GM19023 (cell line): ENCODE data around the gene FAM124B.

Experiments
- ATAC-seq: cut with Tn5 transposase; IDR thresholded peaks from one replicate; pipeline ENCODE4 v1.9.1; 2021; ENCODE audit warnings: mild to moderate bottlenecking, moderate library complexity; ENCODE audit not compliant: unreplicated experiment

The FAM124B gene

DNA sequence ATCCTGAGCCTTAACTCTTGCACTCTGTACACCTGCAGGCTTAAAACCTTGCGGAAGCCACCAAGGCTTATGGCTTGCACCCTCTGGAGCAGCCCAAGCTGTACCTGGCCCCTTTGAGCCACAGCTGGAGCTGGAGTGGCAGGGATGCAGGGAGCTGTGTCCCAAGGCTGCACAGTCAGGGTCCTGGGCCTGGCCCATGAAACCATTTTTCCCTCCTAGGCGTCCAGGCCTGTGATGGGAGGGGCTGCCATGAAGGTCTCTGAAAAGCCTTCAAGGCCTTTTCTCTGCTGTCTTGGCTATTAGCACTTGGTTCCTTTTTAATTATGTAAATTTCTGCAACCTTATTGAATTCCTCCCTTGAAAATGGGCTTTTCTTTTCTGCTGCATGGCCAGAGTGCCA, 56.4 kb downstream of the FAM124B start:
- no peak for ATAC-seq

DNA sequence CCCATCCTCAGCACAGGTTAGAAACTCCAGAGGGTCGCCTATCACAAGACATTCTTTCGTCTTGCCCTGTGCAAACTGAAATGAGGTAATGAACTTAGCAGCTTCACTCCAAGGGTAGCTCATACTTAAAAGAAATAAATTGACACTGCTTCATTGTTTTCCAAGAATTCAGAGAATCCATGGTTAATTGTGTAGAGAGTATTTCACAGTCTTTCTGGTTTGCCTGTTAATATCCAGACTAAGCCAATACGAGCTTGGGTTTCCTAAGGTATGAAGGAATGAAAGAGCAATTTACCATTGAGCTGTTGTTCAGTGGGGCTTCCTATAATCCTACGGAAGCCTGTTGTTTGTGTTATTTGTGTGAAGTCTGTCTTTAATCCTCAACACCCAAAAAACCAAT, 58.7 kb downstream of the FAM124B start:
- no peak for ATAC-seq

DNA sequence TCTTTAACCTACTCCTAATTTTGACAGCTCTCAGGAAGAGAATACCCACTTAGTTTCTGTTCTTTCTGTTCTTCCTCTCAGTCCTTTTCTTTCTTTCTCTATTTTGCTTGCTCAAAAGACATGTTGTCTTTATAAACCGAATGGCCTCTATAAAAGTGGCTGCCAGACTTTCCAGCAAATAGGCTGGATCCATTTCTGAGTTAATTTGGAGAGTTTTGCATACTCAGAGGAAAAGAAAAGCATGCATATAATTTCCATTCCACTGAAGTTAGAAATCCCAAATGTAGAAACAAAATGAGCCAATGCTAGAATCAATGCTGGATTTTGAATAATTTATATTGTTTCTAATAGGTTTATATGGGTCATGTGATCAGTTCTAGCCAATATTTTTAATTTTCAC, 65.9 kb downstream of the FAM124B start:
- no peak for ATAC-seq

DNA sequence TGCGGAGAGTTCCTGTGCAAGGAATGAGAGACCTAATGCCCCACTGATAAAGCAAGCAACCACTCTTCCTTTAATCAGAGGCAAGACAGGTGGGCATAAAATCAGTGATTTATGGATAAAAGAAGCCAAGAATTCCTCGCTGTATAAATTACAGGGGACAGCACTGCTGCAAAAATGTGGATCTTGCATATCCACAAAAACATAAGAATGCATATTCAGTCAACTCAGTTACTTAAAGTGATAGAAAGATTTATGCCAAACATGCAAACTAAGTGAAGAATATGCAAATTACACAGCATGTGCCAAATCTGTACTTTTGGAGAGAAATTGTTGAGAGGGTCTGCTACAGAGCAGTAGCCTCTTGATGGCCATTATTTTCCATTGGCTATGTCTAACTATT, 67.2 kb downstream of the FAM124B start:
- no peak for ATAC-seq

DNA sequence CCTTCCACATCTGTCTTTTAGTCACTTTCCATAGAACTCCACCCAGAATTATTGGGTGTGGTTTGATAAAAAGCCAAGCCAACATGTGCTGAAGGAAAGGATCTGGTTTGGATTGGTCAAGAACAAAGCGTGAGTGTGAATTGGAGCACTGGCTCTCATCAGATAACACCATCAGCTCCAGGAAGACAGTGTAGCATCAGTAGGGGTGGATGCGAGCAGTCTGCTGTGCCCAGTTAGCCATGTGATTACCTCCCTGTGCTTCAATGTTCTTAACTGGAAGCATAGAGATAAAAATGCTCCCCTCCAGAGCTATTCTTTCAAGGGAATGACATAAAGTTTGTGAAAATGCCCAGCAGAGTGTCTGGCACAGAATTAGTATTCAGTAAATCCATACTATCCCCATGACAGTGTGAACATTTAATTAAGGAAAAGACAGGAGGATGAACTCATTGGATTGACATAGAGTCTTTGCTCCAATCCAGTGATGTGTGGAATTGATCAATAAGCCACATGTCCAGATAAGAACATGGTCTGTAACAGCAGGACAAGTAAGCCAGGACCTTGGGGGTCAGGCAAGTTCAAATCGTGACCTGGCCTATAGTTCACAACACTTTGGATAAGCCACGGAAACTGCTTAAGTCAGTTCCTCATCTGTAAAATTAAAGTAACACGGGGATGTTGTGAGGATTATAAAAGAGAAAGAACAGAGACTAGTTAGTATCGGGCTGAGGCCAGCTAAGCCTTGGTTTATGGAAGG, 68.0 kb downstream of the FAM124B start:
- no peak for ATAC-seq

DNA sequence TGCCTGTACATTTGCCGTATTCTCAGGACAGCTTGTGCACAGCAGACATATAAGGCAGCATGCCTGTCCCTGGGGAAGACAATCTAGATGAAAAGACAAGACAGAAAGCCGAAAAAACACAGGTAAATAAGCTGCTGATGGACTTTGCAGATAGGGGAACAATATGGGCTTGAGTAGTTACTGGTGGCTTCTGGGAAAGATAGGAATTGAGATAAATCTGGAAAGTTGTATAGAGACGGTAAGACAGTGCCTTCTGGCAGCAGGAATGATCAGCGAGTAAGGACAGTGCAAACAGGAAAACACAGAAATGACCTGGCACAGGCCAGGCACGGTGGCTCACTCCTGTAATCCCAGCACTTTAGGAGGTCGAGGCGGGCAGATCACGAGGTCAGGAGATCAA, 70.2 kb downstream of the FAM124B start:
- ATAC-seq = no peak

DNA sequence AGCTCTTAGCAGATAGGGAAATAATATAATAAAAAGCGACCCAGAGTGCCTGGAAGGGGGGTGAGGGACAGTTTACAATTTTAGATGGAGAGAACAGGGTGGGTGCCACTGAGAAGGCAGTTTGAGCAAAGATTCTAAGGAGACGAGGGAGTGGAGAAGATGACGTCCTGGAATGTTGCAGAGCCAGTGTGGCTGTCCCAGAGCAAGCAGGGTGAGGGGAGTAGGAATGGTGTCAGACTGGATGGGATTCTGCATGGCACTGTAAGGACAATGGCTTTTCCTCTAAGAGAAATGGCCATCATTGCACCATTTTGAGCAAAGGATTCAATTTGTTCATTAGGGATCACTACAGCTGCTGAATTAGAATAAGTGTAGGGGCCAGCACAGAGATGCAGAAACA, 73.1 kb downstream of the FAM124B start:
- ATAC-seq = no peak
